IPS DF 4.7 (cell line): ENCODE measurements around the gene NFIB.

Experiments used
- DNase-seq: peaks from one replicate; pipeline ENCODE4 v3.0.0-alpha.2; 2013; ENCODE audit warnings: low spot score; ENCODE audit errors: extremely low read depth

NFIB gene

GRCh38 chr9:14313951-14314423 lies at the start of gene NFIB:
Gene NFIB, minus strand, starts transcription at chr9:14314141. Its CDS starts 630 bp downstream, at chr9:14313511.
- DNase-seq: no peak

GRCh38 chr9:14362175-14362574 lies 48.2 kb upstream of the NFIB start:
- no peak for DNase-seq

- DNase-seq: no peak
Observed at GRCh38 chr9:14361074-14361473, 47.1 kb upstream of the NFIB start.

- DNase-seq: no peak
Observed at GRCh38 chr9:14358523-14358922, 44.6 kb upstream of the NFIB start.

GRCh38 chr9:14356351-14357265 lies 42.7 kb upstream of the NFIB start:
- DNase-seq: no peak

GRCh38 chr9:14354201-14354600 lies 40.3 kb upstream of the NFIB start:
- DNase-seq: no peak

- no peak for DNase-seq
Observed at GRCh38 chr9:14353222-14354056, 39.5 kb upstream of the NFIB start.

- no peak for DNase-seq
Observed at GRCh38 chr9:14352503-14352902, 38.6 kb upstream of the NFIB start.

- no peak for DNase-seq
Observed at GRCh38 chr9:14351221-14351836, 37.4 kb upstream of the NFIB start.

- DNase-seq: no peak
Observed at GRCh38 chr9:14350754-14351153, 36.8 kb upstream of the NFIB start.

- DNase-seq: no peak
Observed at GRCh38 chr9:14350349-14350728, 36.4 kb upstream of the NFIB start.

- DNase-seq: no peak
Observed at GRCh38 chr9:14349447-14350348, 35.8 kb upstream of the NFIB start.

- DNase-seq: no peak
Observed at GRCh38 chr9:14349146-14349446, 35.2 kb upstream of the NFIB start.

- no peak for DNase-seq
Observed at GRCh38 chr9:14348373-14349145, 34.6 kb upstream of the NFIB start.

GRCh38 chr9:14348123-14348372 lies 34.1 kb upstream of the NFIB start:
- DNase-seq: no peak

- no peak for DNase-seq
Observed at GRCh38 chr9:14347406-14348122, 33.6 kb upstream of the NFIB start.

- DNase-seq: no peak
Observed at GRCh38 chr9:14346811-14347405, 33.0 kb upstream of the NFIB start.

GRCh38 chr9:14346231-14346791 lies 32.4 kb upstream of the NFIB start:
- no peak for DNase-seq
